OCI-LY7 (cell line): ENCODE data around the gene MSLN. TPM values are rescaled to one million over a fixed set of nuclear protein-coding genes. Genes with fewer than 3 reads are reported as not detected.

Source experiments
- BruUV-seq: library from RNA; stranded (reverse); fragments of 400-500 nt; replicated peaks from 2 replicates; lab custom pipeline; 2021; lab: Mats Ljungman, UMichigan
- CTCF ChIA-PET: fragments of 300-600 bp; sonication (Branson Sonifier 250); formaldehyde crosslinking; loops from one replicate; lab custom pipeline; 2022; ENCODE audit warnings: antibody characterized with exemption; ENCODE audit not compliant: unreplicated experiment; lab: Charles Lee
- POLR2A ChIA-PET: fragments of 300-600 bp; sonication (Branson Sonifier 250); formaldehyde crosslinking; loops from one replicate; lab custom pipeline; 2022; ENCODE audit warnings: antibody characterized with exemption; lab: Charles Lee
- DNase-seq: peaks from one replicate; pipeline ENCODE4 v3.0.0-alpha.2; 2015; ENCODE audit warnings: low spot score
- H2AFZ ChIP-seq: fragments of 200-600 bp; sonication (generic), shearing (Covaris generic); 2 replicates; pipeline ENCODE4 v1.6.1; 2014; ENCODE audit warnings: mild to moderate bottlenecking, antibody characterized with exemption, low read length, moderate library complexity
- H3K27ac ChIP-seq: fragments of 200-600 bp; sonication (generic); 2 replicates; pipeline ENCODE4 v1.5.1; 2014; ENCODE audit warnings: mixed run types, low read depth, mild to moderate bottlenecking, moderate library complexity, low read length, inconsistent platforms; ENCODE audit not compliant: poor library complexity, severe bottlenecking
- H3K36me3 ChIP-seq: fragments of 200-600 bp; sonication (generic); 2 replicates; pipeline ENCODE4 v1.6.1; 2014; ENCODE audit warnings: mild to moderate bottlenecking, antibody characterized with exemption, low read length, moderate library complexity, mixed read lengths; ENCODE audit not compliant: insufficient read depth
- H3K4me1 ChIP-seq: fragments of 200-600 bp; sonication (generic); 2 replicates; pipeline ENCODE4 v1.5.1; 2014; ENCODE audit warnings: mild to moderate bottlenecking, low read length; ENCODE audit not compliant: insufficient read depth, poor library complexity, severe bottlenecking
- H3K4me2 ChIP-seq: fragments of 200-600 bp; sonication (generic); 2 replicates; pipeline ENCODE4 v1.6.1; 2014; ENCODE audit warnings: mild to moderate bottlenecking, low read length
- H3K4me3 ChIP-seq: fragments of 200-600 bp; sonication (generic); 2 replicates; pipeline ENCODE4 v1.5.1; 2014; ENCODE audit warnings: mild to moderate bottlenecking, low read depth, low read length; ENCODE audit not compliant: poor library complexity, severe bottlenecking
- H3K79me2 ChIP-seq: fragments of 200-600 bp; sonication (generic); 2 replicates; pipeline ENCODE4 v1.6.1; 2016; ENCODE audit warnings: low read depth, mild to moderate bottlenecking, low read length, moderate library complexity, mixed read lengths; ENCODE audit not compliant: insufficient read depth
- H3K9me2 ChIP-seq: fragments of 200-600 bp; sonication (generic); 2 replicates; pipeline ENCODE4 v1.6.1; 2016; ENCODE audit warnings: mild to moderate bottlenecking, low read length, mixed read lengths; ENCODE audit not compliant: insufficient read depth
- H3K9me3 ChIP-seq: fragments of 200-600 bp; sonication (generic); 2 replicates; pipeline ENCODE4 v1.6.1; 2014; ENCODE audit warnings: mild to moderate bottlenecking, mixed run types, low read length, mixed read lengths
- H4K20me1 ChIP-seq: fragments of 200-600 bp; sonication (generic); 2 replicates; pipeline ENCODE4 v1.6.1; 2014; ENCODE audit warnings: mild to moderate bottlenecking, antibody characterized with exemption, low read length, moderate library complexity, mixed read lengths; ENCODE audit not compliant: insufficient read depth
- EZH2phosphoT487 ChIP-seq: fragments of 200-600 bp; sonication (generic); IDR thresholded peaks from 2 replicates; pipeline ENCODE4 v1.6.1; 2018; ENCODE audit warnings: low read depth, borderline replicate concordance, mild to moderate bottlenecking, mixed run types, antibody characterized with exemption, low read length, moderate library complexity, mixed read lengths
- intact Hi-C: fragments of 100-400 bp; cut with micrococcal nuclease; formaldehyde crosslinking; loops from one replicate; pipeline ENCODE4 v1.10.0; 2022; ENCODE audit not compliant: unreplicated experiment
- total RNA-seq, 2 experiments: library from RNA; depleted of rRNA in 1 of 2; stranded (reverse); fragments of >200 nt in 1 of 2; shearing (Covaris generic) in 1 of 2; gene quantifications; 2 replicates each; pipeline ENCODE4 v1.2.3, GENCODE V29; 2014 to 2022
- TF ChIP-seq, protein P1 (sequence below): fragments of 200-600 bp; sonication (generic); conservative IDR thresholded peaks from 2 replicates; pipeline ENCODE4 v1.5.1; 2014; ENCODE audit warnings: mild to moderate bottlenecking, antibody characterized with exemption, low read length, moderate library complexity, mixed read lengths

MSLN gene
- total RNA-seq, 2 experiments from 2014 or later: 0.13 to 0.44 TPM

DNA sequence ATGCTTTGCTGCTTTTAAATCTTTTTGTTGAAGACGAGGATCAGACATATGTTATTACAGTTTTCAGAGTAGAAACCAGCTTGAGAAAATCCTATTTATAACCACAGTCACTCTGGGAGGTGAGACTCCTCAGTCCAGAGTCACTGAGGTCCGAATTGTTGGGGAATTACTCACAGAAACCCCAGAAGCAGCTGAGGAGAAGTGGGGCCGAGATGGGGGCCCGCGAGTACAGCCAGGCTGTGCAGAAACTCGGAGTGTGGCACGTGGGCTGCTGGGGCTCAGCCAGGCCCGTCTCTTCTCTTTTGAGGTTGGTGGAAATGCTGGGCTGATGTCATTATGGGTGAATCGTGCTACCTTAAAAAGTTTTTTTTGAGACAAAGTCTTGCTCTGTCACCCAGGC is 54.4 kb downstream of the MSLN start:
- H3K27ac ChIP-seq: no peak overlapping the region
- intact Hi-C loops: no loop called here
- TF ChIP-seq, protein P1, sequence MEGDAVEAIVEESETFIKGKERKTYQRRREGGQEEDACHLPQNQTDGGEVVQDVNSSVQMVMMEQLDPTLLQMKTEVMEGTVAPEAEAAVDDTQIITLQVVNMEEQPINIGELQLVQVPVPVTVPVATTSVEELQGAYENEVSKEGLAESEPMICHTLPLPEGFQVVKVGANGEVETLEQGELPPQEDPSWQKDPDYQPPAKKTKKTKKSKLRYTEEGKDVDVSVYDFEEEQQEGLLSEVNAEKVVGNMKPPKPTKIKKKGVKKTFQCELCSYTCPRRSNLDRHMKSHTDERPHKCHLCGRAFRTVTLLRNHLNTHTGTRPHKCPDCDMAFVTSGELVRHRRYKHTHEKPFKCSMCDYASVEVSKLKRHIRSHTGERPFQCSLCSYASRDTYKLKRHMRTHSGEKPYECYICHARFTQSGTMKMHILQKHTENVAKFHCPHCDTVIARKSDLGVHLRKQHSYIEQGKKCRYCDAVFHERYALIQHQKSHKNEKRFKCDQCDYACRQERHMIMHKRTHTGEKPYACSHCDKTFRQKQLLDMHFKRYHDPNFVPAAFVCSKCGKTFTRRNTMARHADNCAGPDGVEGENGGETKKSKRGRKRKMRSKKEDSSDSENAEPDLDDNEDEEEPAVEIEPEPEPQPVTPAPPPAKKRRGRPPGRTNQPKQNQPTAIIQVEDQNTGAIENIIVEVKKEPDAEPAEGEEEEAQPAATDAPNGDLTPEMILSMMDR: no peak
- TF ChIP-seq EZH2phosphoT487: no peak
- no peaks in the 10 kb centered on the region for H3K9me2 ChIP-seq
- POLR2A ChIA-PET: no interaction called here
- no TSS peak for BruUV-seq
- H3K4me1 ChIP-seq: no peaks in the 10 kb centered on the region
- H3K9me3 ChIP-seq: no peaks in the 10 kb centered on the region
- no peak overlapping the region for H3K4me3 ChIP-seq
- H2AFZ ChIP-seq: no peak overlapping the region
- DNase-seq: no peak
- H3K79me2 ChIP-seq: no peaks in the 10 kb centered on the region
- H3K4me2 ChIP-seq: no peak overlapping the region
- H3K36me3 ChIP-seq: no peaks in the 10 kb centered on the region
- CTCF ChIA-PET: no interaction called here
- no peaks in the 10 kb centered on the region for H4K20me1 ChIP-seq

DNA sequence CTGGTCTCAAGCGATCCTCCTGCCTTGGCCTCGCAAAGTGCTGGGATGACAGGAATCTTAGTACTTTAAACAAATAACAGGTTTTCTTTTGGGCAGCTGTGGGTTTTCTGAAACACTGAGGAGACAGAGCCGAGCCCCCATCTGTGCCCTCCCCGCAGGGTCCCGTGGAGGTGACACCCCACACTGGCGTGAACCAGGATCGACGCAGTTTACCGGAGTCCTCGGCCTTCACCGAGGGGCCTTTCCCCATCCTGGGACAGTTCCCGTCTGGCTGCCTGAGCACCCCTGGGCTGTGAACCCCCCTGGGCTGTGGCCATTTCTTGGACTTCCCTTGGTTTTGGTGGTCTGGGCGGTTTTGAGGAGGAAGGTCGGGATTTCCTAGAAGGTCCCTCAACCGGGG is 55.3 kb downstream of the MSLN start:
- Histone ChIP-seq H3K4me2 (no peak overlapping the region), H3K79me2 (no peaks in the 10 kb centered on the region), H4K20me1 (no peaks in the 10 kb centered on the region), H3K36me3 (no peaks in the 10 kb centered on the region), H3K9me3 (no peaks in the 10 kb centered on the region), H3K9me2 (no peaks in the 10 kb centered on the region), H3K4me3 (no peak overlapping the region), H3K27ac (no peak overlapping the region), H3K4me1 (no peaks in the 10 kb centered on the region), H2AFZ (no peak overlapping the region)
- no peak for TF ChIP-seq EZH2phosphoT487
- TF ChIP-seq, protein P1: no peak
- POLR2A ChIA-PET: no interaction called here
- BruUV-seq: no TSS peak
- no peak for DNase-seq
- CTCF ChIA-PET: no interaction called here
- intact Hi-C loops: no loop called here

DNA sequence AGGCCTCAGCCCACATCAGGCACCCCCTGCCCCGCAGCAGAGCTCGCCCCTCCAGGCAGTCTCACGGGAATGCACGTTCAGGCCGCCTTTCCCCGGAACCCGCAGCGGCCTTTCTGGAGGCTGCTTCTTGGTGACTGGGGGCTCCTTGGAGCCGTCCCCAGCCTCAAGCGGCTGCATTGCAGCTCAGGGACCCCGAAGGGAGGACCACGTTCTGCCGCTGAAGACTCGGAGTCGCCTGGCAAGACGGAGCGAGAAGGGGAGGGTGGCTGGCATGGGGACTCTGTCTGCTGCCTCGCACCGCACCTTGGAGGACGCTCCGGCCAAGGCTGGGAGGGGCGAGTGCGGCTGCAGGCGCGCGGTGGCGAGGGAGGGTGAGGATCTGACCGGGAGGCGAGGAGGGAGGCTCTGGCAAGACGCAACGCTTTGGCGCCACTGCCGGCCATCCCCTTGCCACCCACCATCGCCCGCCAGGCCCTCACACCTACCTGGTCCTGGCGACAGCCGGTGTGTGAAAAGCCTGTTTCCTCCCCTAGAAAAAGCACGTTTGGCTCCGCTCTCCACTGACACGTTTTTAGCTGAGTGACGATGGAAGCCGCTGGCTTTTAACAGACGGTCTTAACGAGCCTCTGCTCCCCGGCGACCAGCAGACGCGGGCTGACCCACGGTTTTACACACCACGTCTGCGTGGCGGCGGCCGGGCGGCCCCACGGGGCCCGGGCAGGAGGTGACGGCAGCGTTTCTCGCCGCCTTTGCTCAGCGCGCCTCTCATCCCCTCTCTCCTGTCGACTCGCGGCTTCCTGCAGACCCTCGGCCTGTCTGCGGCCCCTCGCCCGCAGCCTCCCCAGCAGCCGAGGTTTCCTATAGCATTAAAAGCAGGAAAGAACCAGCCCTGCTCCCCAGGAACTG is 56.7 kb downstream of the MSLN start:
- H3K36me3 ChIP-seq: no peaks in the 10 kb centered on the region

More for the DNA sequence above, 56.7 kb downstream of the MSLN start:
- no peak overlapping the region for H2AFZ ChIP-seq
- no peak for DNase-seq
- no peaks in the 10 kb centered on the region for H3K4me1 ChIP-seq
- H3K9me3 ChIP-seq: no peaks in the 10 kb centered on the region
- POLR2A ChIA-PET: no interaction called here
- no peak overlapping the region for H3K4me2 ChIP-seq
- no TSS peak for BruUV-seq
- H3K79me2 ChIP-seq: no peaks in the 10 kb centered on the region
- H3K9me2 ChIP-seq: no peaks in the 10 kb centered on the region
- CTCF ChIA-PET: no interaction called here
- no peak for TF ChIP-seq EZH2phosphoT487
- TF ChIP-seq, protein P1: no peak
- H4K20me1 ChIP-seq: no peaks in the 10 kb centered on the region
- H3K27ac ChIP-seq: no peak overlapping the region
- intact Hi-C loops: no loop called here
- H3K4me3 ChIP-seq: no peak overlapping the region
